ENCODE measurements around the gene PSENEN.
"Not testable (repeated sequence)": the region's sequence is repeated elsewhere in the genome, so short reads cannot be mapped to it uniquely, and the experiment has no call there.

DNA sequence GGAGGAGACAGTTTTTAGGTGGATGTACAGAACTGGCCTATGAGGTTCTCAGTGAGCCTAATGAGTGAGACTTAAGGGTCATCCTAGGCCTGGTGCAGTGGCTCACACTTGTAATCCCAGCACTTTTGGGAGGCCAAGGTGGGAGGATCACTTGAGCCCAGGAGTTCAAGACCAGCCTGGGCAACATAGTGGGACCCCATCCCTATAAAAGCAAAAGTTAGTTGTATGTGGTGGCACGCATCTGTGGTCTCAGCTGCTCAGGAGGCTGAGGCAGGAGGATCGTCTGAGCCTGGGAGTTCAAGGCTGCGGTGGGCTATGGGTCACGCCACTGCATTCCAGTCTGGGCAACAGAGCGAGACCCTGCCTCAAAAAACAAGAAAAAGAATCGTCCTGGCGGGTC, 21.3 kb upstream of the PSENEN start:
- TF ChIP-seq, protein P1, sequence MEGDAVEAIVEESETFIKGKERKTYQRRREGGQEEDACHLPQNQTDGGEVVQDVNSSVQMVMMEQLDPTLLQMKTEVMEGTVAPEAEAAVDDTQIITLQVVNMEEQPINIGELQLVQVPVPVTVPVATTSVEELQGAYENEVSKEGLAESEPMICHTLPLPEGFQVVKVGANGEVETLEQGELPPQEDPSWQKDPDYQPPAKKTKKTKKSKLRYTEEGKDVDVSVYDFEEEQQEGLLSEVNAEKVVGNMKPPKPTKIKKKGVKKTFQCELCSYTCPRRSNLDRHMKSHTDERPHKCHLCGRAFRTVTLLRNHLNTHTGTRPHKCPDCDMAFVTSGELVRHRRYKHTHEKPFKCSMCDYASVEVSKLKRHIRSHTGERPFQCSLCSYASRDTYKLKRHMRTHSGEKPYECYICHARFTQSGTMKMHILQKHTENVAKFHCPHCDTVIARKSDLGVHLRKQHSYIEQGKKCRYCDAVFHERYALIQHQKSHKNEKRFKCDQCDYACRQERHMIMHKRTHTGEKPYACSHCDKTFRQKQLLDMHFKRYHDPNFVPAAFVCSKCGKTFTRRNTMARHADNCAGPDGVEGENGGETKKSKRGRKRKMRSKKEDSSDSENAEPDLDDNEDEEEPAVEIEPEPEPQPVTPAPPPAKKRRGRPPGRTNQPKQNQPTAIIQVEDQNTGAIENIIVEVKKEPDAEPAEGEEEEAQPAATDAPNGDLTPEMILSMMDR (IDR thresholded peaks at IDR 0.05; ENCODE audit: poor library complexity), result not testable (repeated sequence)
- not testable (repeated sequence) for TF ChIP-seq EZH2 (IDR thresholded peaks at IDR 0.05; ENCODE audit: borderline replicate concordance); EZH2phosphoT487 (IDR thresholded peaks at IDR 0.05; ENCODE audit: low read depth, severe bottlenecking, unreplicated experiment)
